ENCODE data around the gene DBH. TPM values are rescaled to one million over a fixed set of nuclear protein-coding genes. Genes with fewer than 3 reads are reported as not detected.

Gene DBH
- total and polyA plus RNA-seq, 10 of the 15 experiments (the other 5 are each of a cell fraction or from before 2014, with no cell fraction given) = not detected

GRCh38 chr9:133604214-133604613 lies 31.9 kb upstream of the DBH start:
- ChIA-PET SMC1A (ENCODE audit: uncharacterized antibody, unreplicated experiment) (no interaction called here), RAD21 (ENCODE audit: unreplicated experiment) (no interaction called here), CTCF (interaction anchor here (0.9 kb wide), 1 partner anchor 71 kb away, joined by 3 read pairs; no protein-coding TSS in a partner anchor), POLR2A (no interaction called here)
- Histone ChIP-seq H3K4me2 (ENCODE audit: control insufficient read depth, insufficient read depth) (no peak overlapping the region), H4K20me1 (ENCODE audit: control insufficient read depth, insufficient read depth) (no peaks in the 10 kb centered on the region), H3K9me3 (replicated peaks; ENCODE audit: control insufficient read depth, insufficient read depth, low read length) (no peaks in the 10 kb centered on the region; the same call in 2 of the 3 replicates), H3K27ac (ENCODE audit: control insufficient read depth, insufficient read depth) (no peak overlapping the region), H3K36me3 (ENCODE audit: control insufficient read depth in 2 of 2, insufficient read depth in 2 of 2, low read length in 1 of 2) (no peaks in the 10 kb centered on the region), H3K27me3 (replicated peaks in 1 of 2; ENCODE audit: control insufficient read depth in 2 of 2, insufficient read depth in 2 of 2, low read length in 1 of 2) (peaks cover 0 to 9% of the 10 kb centered on the region in 2 experiments; a peak in 3 of 4 replicates), H3K4me3 (no peak overlapping the region), H3K4me1 (ENCODE audit: control insufficient read depth, insufficient read depth, low read length) (no peaks in the 10 kb centered on the region), H2AFZ (ENCODE audit: control insufficient read depth, low read depth, low read length) (no peak overlapping the region), H3K79me2 (ENCODE audit: control insufficient read depth, insufficient read depth, low read length) (no peaks in the 10 kb centered on the region), H3K9ac (ENCODE audit: control insufficient read depth, insufficient read depth, low read length) (no peak overlapping the region)
- 12% methylated on average over 5 of the region's 5 CpGs for WGBS (ENCODE audit: insufficient coverage, insufficient replicate concordance, low lambda C conversion rate, missing lambda C conversion rate)
- in situ Hi-C loops (cut with MboI) (no loop called here), intact Hi-C loops (cut with micrococcal nuclease; ENCODE audit: unreplicated experiment) (no loop called here)
- BruUV-seq (replicated peaks) = no TSS peak
- FAIRE-seq = no peak
- ATAC-seq = peak; percentile 41
- DNase-seq (ENCODE audit: low read depth, low spot score) = no peak
- TF ChIP-seq SMAD5 (IDR thresholded peaks at IDR 0.05; ENCODE audit: low read depth) (no peak), NFYA (IDR thresholded peaks at IDR 0.05; ENCODE audit: borderline replicate concordance, low read depth, low read length) (no peak), ZNF274 (IDR thresholded peaks at IDR 0.05; ENCODE audit: insufficient read depth, insufficient read length) (no peak), STAT1 (conservative IDR thresholded peaks at IDR 0.05) (no peak), IKZF1 (conservative IDR thresholded peaks at IDR 0.05) (no peak), RAD21 (IDR thresholded peaks at IDR 0.05; ENCODE audit: insufficient read depth, low read depth, low read length) (peak; percentile 21; the same call in 1 of the 2 replicates), SMC3 (IDR thresholded peaks at IDR 0.05; ENCODE audit: borderline replicate concordance, low read length) (peak; percentile 13; the same call in 1 of the 2 replicates), ZNF217 (IDR thresholded peaks at IDR 0.05) (no peak), USF2 (IDR thresholded peaks at IDR 0.05; ENCODE audit: borderline replicate concordance, low read depth, low read length) (no peak), BMI1 (IDR thresholded peaks at IDR 0.05; ENCODE audit: borderline replicate concordance) (no peak), RBBP5 (conservative IDR thresholded peaks at IDR 0.05) (no peak), CBX3 (IDR thresholded peaks at IDR 0.05; ENCODE audit: borderline replicate concordance, low read depth) (no peak), KDM1A (IDR thresholded peaks at IDR 0.05; ENCODE audit: borderline replicate concordance) (no peak), STAT3 (IDR thresholded peaks at IDR 0.05; ENCODE audit: low read depth, low read length) (no peak), NFXL1 (IDR thresholded peaks at IDR 0.05; ENCODE audit: borderline replicate concordance) (no peak), EZH2 (IDR thresholded peaks at IDR 0.05; ENCODE audit: borderline replicate concordance, control insufficient read depth, low read depth, low read length) (no peak), GATAD2B (conservative IDR thresholded peaks at IDR 0.05; ENCODE audit: low read depth) (no peak), TCF7 (IDR thresholded peaks at IDR 0.05; ENCODE audit: borderline replicate concordance) (no peak), JUNB (IDR thresholded peaks at IDR 0.05) (no peak)
- TF ChIP-seq, protein P1, sequence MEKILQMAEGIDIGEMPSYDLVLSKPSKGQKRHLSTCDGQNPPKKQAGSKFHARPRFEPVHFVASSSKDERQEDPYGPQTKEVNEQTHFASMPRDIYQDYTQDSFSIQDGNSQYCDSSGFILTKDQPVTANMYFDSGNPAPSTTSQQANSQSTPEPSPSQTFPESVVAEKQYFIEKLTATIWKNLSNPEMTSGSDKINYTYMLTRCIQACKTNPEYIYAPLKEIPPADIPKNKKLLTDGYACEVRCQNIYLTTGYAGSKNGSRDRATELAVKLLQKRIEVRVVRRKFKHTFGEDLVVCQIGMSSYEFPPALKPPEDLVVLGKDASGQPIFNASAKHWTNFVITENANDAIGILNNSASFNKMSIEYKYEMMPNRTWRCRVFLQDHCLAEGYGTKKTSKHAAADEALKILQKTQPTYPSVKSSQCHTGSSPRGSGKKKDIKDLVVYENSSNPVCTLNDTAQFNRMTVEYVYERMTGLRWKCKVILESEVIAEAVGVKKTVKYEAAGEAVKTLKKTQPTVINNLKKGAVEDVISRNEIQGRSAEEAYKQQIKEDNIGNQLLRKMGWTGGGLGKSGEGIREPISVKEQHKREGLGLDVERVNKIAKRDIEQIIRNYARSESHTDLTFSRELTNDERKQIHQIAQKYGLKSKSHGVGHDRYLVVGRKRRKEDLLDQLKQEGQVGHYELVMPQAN (conservative IDR thresholded peaks at IDR 0.05) = no peak
- TF ChIP-seq, protein P2, sequence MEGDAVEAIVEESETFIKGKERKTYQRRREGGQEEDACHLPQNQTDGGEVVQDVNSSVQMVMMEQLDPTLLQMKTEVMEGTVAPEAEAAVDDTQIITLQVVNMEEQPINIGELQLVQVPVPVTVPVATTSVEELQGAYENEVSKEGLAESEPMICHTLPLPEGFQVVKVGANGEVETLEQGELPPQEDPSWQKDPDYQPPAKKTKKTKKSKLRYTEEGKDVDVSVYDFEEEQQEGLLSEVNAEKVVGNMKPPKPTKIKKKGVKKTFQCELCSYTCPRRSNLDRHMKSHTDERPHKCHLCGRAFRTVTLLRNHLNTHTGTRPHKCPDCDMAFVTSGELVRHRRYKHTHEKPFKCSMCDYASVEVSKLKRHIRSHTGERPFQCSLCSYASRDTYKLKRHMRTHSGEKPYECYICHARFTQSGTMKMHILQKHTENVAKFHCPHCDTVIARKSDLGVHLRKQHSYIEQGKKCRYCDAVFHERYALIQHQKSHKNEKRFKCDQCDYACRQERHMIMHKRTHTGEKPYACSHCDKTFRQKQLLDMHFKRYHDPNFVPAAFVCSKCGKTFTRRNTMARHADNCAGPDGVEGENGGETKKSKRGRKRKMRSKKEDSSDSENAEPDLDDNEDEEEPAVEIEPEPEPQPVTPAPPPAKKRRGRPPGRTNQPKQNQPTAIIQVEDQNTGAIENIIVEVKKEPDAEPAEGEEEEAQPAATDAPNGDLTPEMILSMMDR (IDR thresholded peaks at IDR 0.05 in 2 of 3, conservative IDR thresholded peaks at IDR 0.05 in 1 of 3; ENCODE audit: control insufficient read depth in 2 of 3, extremely low read depth in 1 of 3, insufficient read depth in 1 of 3, low read depth in 3 of 3, low read length in 3 of 3) = peak in 1 of 3 experiments; percentile 26; a peak in 1 of 6 replicates
- TF ChIP-seq, protein P3, sequence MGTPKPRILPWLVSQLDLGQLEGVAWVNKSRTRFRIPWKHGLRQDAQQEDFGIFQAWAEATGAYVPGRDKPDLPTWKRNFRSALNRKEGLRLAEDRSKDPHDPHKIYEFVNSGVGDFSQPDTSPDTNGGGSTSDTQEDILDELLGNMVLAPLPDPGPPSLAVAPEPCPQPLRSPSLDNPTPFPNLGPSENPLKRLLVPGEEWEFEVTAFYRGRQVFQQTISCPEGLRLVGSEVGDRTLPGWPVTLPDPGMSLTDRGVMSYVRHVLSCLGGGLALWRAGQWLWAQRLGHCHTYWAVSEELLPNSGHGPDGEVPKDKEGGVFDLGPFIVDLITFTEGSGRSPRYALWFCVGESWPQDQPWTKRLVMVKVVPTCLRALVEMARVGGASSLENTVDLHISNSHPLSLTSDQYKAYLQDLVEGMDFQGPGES (IDR thresholded peaks at IDR 0.05) = no peak
